H9 (cell line): ENCODE data around the gene TMEM117. TPM values are rescaled to one million over a fixed set of nuclear protein-coding genes. Genes with fewer than 3 reads are reported as not detected.

Source experiments
- DNase-seq: peaks from one replicate; pipeline ENCODE4 v3.0.0-alpha.2; 2017
- H2AFZ ChIP-seq: one replicate; pipeline ENCODE4 v1.6.1; 2013; ENCODE audit warnings: mild to moderate bottlenecking, low read length, control low read depth, moderate library complexity
- H2AK5ac ChIP-seq: 2 replicates; pipeline ENCODE4 v1.6.1; 2013; ENCODE audit warnings: low read length, control low read depth, mixed read lengths; ENCODE audit not compliant: insufficient read length
- H2BK120ac ChIP-seq: one replicate; pipeline ENCODE4 v1.6.1; 2013; ENCODE audit warnings: low read depth, mild to moderate bottlenecking, low read length, control low read depth, inconsistent platforms; ENCODE audit not compliant: poor library complexity, severe bottlenecking
- H2BK12ac ChIP-seq: 2 replicates; pipeline ENCODE4 v1.6.1; 2013; ENCODE audit warnings: low read length, control low read depth, mixed read lengths, low read depth; ENCODE audit not compliant: insufficient read length
- H2BK15ac ChIP-seq: 2 replicates; pipeline ENCODE4 v1.6.1; 2013; ENCODE audit warnings: low read depth, low read length, control low read depth
- H2BK20ac ChIP-seq: one replicate; pipeline ENCODE4 v1.6.1; 2013; ENCODE audit warnings: low read depth, mild to moderate bottlenecking, low read length, control low read depth, inconsistent platforms; ENCODE audit not compliant: poor library complexity, severe bottlenecking
- H2BK5ac ChIP-seq: 2 replicates; pipeline ENCODE4 v1.6.1; 2013; ENCODE audit warnings: low read length, control low read depth, mixed read lengths; ENCODE audit not compliant: insufficient read length
- H3K14ac ChIP-seq: 2 replicates; pipeline ENCODE4 v1.6.1; 2013; ENCODE audit warnings: low read length, control low read depth; ENCODE audit not compliant: insufficient read depth
- H3K18ac ChIP-seq: 2 replicates; pipeline ENCODE4 v1.6.1; 2013; ENCODE audit warnings: low read depth, mild to moderate bottlenecking, mixed read lengths, low read length, control low read depth; ENCODE audit not compliant: insufficient read length
- H3K23ac ChIP-seq: 2 replicates; pipeline ENCODE4 v1.6.1; 2013; ENCODE audit warnings: low read length, control low read depth, mixed read lengths, low read depth; ENCODE audit not compliant: insufficient read length
- H3K23me2 ChIP-seq: 2 replicates; pipeline ENCODE4 v1.6.1; 2013; ENCODE audit warnings: low read depth, mild to moderate bottlenecking, mixed read lengths, low read length, control low read depth; ENCODE audit not compliant: insufficient read length, poor library complexity, severe bottlenecking
- H3K27ac ChIP-seq: 2 replicates; pipeline ENCODE4 v1.5.1; 2013; ENCODE audit warnings: low read length, control low read depth, mixed read lengths, low read depth; ENCODE audit not compliant: insufficient read length
- H3K27me3 ChIP-seq: 2 replicates; pipeline ENCODE4 v1.6.1; 2013; ENCODE audit warnings: low read length, control low read depth, inconsistent platforms; ENCODE audit not compliant: insufficient read depth
- H3K4ac ChIP-seq: 2 replicates; pipeline ENCODE4 v1.6.1; 2013; ENCODE audit warnings: low read depth, mild to moderate bottlenecking, control low read depth, inconsistent platforms, low read length, moderate library complexity
- H3K4me1 ChIP-seq: 2 replicates; pipeline ENCODE4 v1.6.1; 2013; ENCODE audit warnings: low read length, control low read depth, inconsistent platforms; ENCODE audit not compliant: insufficient read depth
- H3K4me2 ChIP-seq: 2 replicates; pipeline ENCODE4 v1.6.1; 2013; ENCODE audit warnings: low read length, control low read depth, mixed read lengths; ENCODE audit not compliant: insufficient read length, insufficient read depth
- H3K56ac ChIP-seq: 2 replicates; pipeline ENCODE4 v1.6.1; 2013; ENCODE audit warnings: low read depth, mild to moderate bottlenecking, mixed read lengths, low read length, control low read depth; ENCODE audit not compliant: insufficient read length
- H3K79me1 ChIP-seq: 2 replicates; pipeline ENCODE4 v1.6.1; 2013; ENCODE audit warnings: low read depth, mild to moderate bottlenecking, moderate library complexity, low read length, control low read depth, inconsistent platforms; ENCODE audit not compliant: insufficient read depth, poor library complexity, severe bottlenecking
- H3K79me2 ChIP-seq: 2 replicates; pipeline ENCODE4 v1.6.1; 2013; ENCODE audit warnings: low read length, control low read depth, inconsistent platforms; ENCODE audit not compliant: insufficient read depth
- H3K9ac ChIP-seq: 2 replicates; pipeline ENCODE4 v1.6.1; 2013; ENCODE audit warnings: low read length, control low read depth, mixed read lengths; ENCODE audit not compliant: insufficient read length; ENCODE audit errors: extremely low read depth
- H3K9me3 ChIP-seq: one replicate; pipeline ENCODE4 v1.6.1; 2013; ENCODE audit warnings: low read depth, low read length, inconsistent platforms; ENCODE audit not compliant: control insufficient read depth
- H3T11ph ChIP-seq: one replicate; pipeline ENCODE4 v1.6.1; 2013; ENCODE audit warnings: mild to moderate bottlenecking, low read length, control low read depth, inconsistent platforms
- H4K20me1 ChIP-seq: one replicate; pipeline ENCODE4 v1.6.1; 2013; ENCODE audit not compliant: control insufficient read depth, insufficient read length, insufficient read depth
- H4K5ac ChIP-seq: 2 replicates; pipeline ENCODE4 v1.6.1; 2013; ENCODE audit warnings: low read depth, mild to moderate bottlenecking, mixed read lengths, low read length, control low read depth; ENCODE audit not compliant: insufficient read length
- H4K8ac ChIP-seq: replicated peaks from 2 replicates; pipeline ENCODE4 v1.6.1; 2013; ENCODE audit warnings: low read length, control low read depth, mixed read lengths, low read depth; ENCODE audit not compliant: insufficient read length
- H4K91ac ChIP-seq: 2 replicates; pipeline ENCODE4 v1.6.1; 2013; ENCODE audit warnings: low read depth, mild to moderate bottlenecking, moderate library complexity, mixed read lengths, low read length, control low read depth; ENCODE audit not compliant: insufficient read length
- H3K27ac Mint-ChIP-seq, 3 experiments: 2 replicates in 2 of 3; 3 replicates in 1 of 3; pipeline ENCODE4 v1.8.0; 2020 to 2021; ENCODE audit warnings: mixed read lengths in 3 of 3, mild to moderate bottlenecking in 1 of 3, moderate library complexity in 1 of 3
- H3K27me3 Mint-ChIP-seq: 2 replicates; pipeline ENCODE4 v1.8.0; 2021; ENCODE audit warnings: low read depth, mild to moderate bottlenecking, moderate library complexity, mixed read lengths
- H3K36me3 Mint-ChIP-seq, 3 experiments: 2 replicates in 2 of 3; 3 replicates in 1 of 3; pipeline ENCODE4 v1.8.0; 2020 to 2021; ENCODE audit warnings: low read depth in 3 of 3, mixed read lengths in 3 of 3; ENCODE audit not compliant: insufficient read depth in 1 of 3
- H3K4me1 Mint-ChIP-seq, 2 experiments: 2 replicates each; pipeline ENCODE4 v1.8.0; 2020; ENCODE audit warnings: mixed read lengths in 2 of 2
- H3K4me3 Mint-ChIP-seq, 2 experiments: 2 replicates in 1 of 2; 3 replicates in 1 of 2; pipeline ENCODE4 v1.8.0; 2020 to 2021; ENCODE audit warnings: mild to moderate bottlenecking in 2 of 2, mixed read lengths in 2 of 2, moderate library complexity in 1 of 2
- H3K9me3 Mint-ChIP-seq, 2 experiments: 2 replicates in 1 of 2; 3 replicates in 1 of 2; pipeline ENCODE4 v1.8.0; 2020; ENCODE audit warnings: mild to moderate bottlenecking in 2 of 2, mixed read lengths in 2 of 2, moderate library complexity in 1 of 2
- CTCF ChIP-seq: fragments of 200-600 bp; sonication (generic); conservative IDR thresholded peaks from 3 replicates; pipeline ENCODE4 v1.8.0; 2021; ENCODE audit warnings: antibody characterized with exemption, mild to moderate bottlenecking
- WGBS: extraction: QIAGEN DNeasy Blood & Tissue Kit; methylation state at CpG from one replicate; pipeline ENCODE4 v1.1.7; 2013; ENCODE audit warnings: missing lambda C conversion rate, low lambda C conversion rate, mixed read lengths; ENCODE audit not compliant: insufficient read length; ENCODE audit errors: extremely low coverage; 5-methylcytosine and 5-hydroxymethylcytosine counted together
- total RNA-seq: library from RNA; stranded (reverse); gene quantifications from 2 replicates; pipeline ENCODE4 v1.2.1, GENCODE V29; 2021

TMEM117 gene
- total RNA-seq, 1 experiment from 2014 or later, result 1.7 TPM

GRCh38 chr12:44206045-44206444 is 370.2 kb downstream of the TMEM117 start:
- Histone ChIP-seq H3K14ac (no peak overlapping the region), H2BK5ac (no peak overlapping the region), H3K27me3 (no peaks in the 10 kb centered on the region), H3K18ac (no peak overlapping the region), H3K56ac (no peak overlapping the region), H4K8ac (no peak overlapping the region), H2BK20ac (no peak overlapping the region), H3T11ph (no peak overlapping the region), H3K79me1 (no peaks in the 10 kb centered on the region), H3K4ac (no peak overlapping the region), H2AFZ (no peak overlapping the region), H3K9me3 (peaks cover 9% of the 10 kb centered on the region), H3K4me1 (no peaks in the 10 kb centered on the region), H4K5ac (no peak overlapping the region), H3K79me2 (no peaks in the 10 kb centered on the region), H4K20me1 (no peaks in the 10 kb centered on the region), H3K23ac (no peak overlapping the region), H3K23me2 (no peaks in the 10 kb centered on the region), H2AK5ac (no peak overlapping the region), H2BK120ac (no peak overlapping the region), H4K91ac (no peak overlapping the region), H3K4me2 (no peak overlapping the region), H2BK12ac (no peak overlapping the region), H3K9ac (no peak overlapping the region), H3K27ac (no peak overlapping the region), H2BK15ac (no peak overlapping the region)
- Mint-ChIP-seq H3K4me1 (no peaks in the 10 kb centered on the region), H3K36me3 (peaks cover 8 to 24% (median 15%) of the 10 kb centered on the region in 3 experiments; a peak in 6 of 7 replicates), H3K9me3 (peaks cover 20 to 39% of the 10 kb centered on the region in 2 experiments), H3K4me3 (no peak overlapping the region), H3K27ac (no peak overlapping the region), H3K27me3 (no peaks in the 10 kb centered on the region)
- no CpG with 5 or more reads among the region's 5 CpGs for WGBS
- DNase-seq, result no peak
- no peak for TF ChIP-seq CTCF
